GM08714 (cell line): ENCODE results near the gene ACSL6.

Experiments
- H3K4me3 ChIP-seq: fragments of 200-500 bp; sonication (Bioruptor generic); 2 replicates; pipeline ENCODE4 v1.5.1; 2014; ENCODE audit warnings: mild to moderate bottlenecking, low read length, inconsistent platforms
- ZNF274 ChIP-seq: IDR thresholded peaks from 2 replicates; pipeline ENCODE4 v1.6.1; 2012; ENCODE audit warnings: mild to moderate bottlenecking, low read depth, low read length

Gene ACSL6

DNA sequence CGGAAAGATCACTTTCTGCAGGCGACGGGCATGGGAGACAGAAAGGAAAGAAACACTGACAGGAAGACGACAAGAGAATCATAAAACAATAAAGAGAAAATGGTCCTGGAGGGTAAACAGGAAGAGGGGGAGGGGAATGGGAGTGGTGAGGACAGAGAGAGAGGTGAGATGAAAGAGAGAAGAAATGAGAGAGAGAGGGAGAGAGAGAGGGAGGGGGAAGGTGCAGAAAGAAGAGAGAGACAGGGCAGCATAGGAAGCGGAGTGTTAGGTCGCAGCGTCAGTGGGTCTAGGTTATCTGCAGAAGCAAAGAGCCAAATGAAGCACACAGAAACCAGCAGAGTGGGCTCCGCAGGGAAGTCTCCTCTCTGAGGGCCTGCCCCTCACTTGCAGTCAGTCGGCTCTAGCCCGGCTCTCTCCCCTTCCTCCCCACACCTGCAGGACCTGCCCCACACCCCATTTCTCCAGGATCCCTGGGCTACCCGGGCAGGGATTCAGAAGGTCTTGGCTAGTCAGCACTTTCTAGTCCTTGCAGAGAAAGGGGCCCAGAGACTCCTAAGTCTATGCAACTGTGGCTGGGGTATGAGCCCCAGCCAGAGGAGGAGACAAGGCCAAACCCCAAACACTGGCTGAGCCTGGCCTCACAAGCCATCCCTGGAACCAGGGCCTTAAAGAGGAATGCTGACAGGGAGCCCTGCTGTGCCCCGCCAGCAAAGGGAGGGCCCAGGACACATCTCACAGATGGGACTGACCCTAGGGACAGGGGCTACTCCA lies 36.3 kb downstream of the ACSL6 start:
- H3K4me3 ChIP-seq: no peak overlapping the region
- no peak for TF ChIP-seq ZNF274

DNA sequence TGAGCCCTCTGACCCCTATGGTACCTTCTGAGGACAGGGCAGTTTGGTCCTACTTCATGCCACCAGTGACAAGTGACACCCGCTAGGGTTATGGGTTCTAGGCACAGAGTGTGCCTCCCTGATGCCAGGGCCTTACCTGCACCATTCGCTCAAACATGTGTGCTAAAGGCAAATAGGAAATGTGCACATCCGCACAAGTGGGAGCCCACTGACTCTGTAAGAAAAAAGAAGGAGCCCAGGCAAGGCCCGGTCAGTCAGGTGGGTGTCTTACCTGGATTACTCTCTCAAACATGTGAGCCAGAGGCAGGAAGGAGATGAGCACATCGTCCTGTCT lies 36.9 kb downstream of the ACSL6 start:
- H3K4me3 ChIP-seq: no peak overlapping the region

DNA sequence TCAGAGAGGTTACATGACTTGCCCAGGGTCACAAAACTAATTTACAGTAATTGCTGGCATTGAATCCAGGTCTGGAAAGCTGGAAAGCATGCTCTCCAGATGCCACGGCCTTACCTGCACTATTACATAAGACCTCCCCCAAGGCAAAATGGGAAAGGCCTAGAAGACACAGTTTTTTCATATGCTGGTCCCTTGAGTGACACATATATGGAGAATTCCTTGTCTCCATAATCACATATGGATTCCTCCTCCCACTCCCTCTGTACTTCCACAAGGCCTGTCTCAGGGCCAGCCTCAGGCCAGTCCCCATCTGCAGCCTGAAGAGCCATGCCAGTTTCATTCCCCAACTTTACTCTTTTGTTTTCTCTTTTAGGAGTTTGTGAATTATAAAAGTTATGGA lies 37.4 kb downstream of the ACSL6 start:
- no peak overlapping the region for H3K4me3 ChIP-seq

More for the DNA sequence above, 36.9 kb downstream of the ACSL6 start:
- TF ChIP-seq ZNF274: no peak

DNA sequence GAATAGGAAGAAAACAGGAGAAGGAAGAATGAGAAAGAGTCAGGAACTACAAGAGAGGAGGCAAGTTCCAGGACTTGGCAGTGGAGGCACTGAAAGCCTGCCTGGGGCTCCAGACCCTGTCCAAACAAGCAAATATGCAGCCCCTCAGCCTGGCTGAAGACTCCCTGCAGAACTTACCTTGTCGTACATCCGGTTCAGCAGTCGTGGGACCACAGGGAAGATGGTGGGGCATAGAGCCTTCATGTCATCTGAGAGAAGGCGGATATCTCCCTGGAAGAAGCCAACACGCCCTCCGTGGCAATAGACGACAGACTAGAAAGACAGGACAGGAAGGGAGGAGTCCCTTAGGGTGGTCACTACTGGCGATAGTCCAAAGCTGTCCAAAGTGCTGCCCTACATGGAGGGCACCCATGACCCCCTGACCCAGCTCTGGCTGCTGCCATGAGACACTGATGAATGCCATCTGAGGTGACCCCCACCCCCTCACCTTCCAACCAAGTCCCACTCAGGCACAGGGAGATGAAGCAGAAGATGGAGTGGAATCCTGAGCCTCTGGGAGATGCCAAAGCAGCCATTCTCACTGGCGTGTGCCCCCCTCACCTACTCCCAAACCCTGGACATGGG lies 38.3 kb downstream of the ACSL6 start:
- no peak overlapping the region for H3K4me3 ChIP-seq
- no peak for TF ChIP-seq ZNF274

More for the DNA sequence above, 37.4 kb downstream of the ACSL6 start:
- no peak for TF ChIP-seq ZNF274

DNA sequence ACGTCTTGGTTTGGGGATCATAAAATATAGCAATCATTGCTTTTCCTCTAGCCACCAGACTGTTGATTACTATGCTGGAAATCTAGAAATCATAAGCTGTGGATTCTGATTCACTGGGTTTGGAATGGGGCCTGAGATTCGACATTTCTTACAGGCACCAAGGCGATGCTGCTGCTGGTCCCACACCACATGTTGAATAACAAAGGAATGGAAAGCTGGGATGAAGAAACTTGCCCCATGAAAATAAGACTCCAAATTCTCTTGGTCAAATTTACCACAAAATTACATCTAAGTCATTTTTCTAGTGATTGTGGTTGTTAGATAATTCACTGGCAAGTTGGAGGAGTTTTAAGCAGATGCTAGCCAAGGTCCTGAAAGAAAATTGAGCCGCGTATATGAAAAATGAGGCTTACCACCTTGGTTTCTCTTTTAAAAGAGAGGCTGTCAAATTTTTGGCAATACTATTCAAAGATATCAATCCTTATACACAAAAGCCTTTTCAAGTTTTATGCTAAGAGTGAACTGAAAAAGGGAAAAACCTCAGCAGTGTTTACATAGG lies 43.0 kb downstream of the ACSL6 start:
- H3K4me3 ChIP-seq: no peak overlapping the region
- TF ChIP-seq ZNF274: no peak

DNA sequence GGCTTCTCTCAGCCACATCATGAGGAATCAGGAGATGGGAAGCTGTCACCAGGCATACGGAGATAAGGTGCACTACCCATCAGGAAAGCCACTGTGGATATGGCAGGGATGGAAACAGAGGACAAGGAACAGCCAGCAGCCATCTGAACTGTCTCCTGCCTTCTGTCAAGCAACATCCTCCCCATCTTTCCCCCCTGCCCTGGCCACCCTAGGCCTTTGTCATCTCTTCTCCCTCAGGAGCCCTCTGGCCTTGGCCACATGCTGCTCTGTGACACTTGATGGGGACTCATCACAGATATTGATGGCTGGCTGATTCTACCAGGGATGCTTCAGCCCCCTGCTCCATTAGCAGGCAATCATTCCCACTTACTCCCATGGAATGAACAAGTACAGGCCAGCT lies 44.9 kb downstream of the ACSL6 start:
- H3K4me3 ChIP-seq: no peak overlapping the region
- no peak for TF ChIP-seq ZNF274

DNA sequence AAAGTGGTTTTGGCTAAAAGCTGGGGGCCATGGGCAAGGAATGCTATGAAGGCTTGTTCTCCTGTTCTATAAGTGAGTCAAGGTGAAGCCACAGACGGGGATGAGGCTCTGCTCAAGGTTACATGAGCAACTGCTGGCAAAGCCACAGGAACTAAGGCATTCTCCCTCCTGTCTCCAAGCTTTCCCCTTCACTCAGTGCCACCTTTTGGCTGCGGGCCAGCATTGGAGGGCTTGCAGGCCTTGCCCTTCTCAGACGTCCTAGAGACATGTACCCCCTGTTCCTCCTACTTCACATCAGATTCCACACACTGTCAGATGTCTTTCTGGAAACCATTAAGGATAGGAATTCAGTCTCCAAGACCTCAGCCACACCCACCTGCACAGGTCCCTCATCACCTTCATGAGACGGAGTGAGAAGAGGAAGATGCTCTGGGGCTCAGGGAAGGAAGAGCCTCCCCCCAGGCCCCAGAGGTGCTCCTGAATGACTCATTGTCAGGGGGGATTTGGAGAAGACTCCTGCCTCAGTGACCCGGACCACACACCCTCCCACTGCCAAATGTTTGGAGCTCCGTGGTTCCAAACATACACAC lies 45.5 kb downstream of the ACSL6 start:
- TF ChIP-seq ZNF274: no peak

DNA sequence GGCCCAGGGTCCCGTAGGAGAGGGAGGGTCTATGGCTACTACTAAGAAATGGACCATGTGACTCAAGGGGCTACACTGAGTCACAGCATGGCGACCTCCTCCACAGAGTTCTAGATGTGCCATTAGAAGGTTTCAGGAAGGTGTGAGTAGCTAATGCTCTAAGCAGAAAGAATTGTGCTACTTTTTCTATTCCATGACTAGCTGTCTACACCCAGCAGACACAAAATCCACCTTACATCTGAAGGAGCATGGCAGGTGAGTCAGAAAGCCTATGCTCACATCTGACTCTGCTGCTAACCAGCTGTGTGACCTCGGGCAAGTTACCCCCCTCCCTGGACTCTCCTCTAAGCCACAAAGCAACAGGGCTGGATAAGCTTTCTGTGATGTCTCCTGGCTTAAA lies 51.6 kb downstream of the ACSL6 start:
- H3K4me3 ChIP-seq: no peak overlapping the region
- no peak for TF ChIP-seq ZNF274

More for the DNA sequence above, 45.5 kb downstream of the ACSL6 start:
- no peak overlapping the region for H3K4me3 ChIP-seq

DNA sequence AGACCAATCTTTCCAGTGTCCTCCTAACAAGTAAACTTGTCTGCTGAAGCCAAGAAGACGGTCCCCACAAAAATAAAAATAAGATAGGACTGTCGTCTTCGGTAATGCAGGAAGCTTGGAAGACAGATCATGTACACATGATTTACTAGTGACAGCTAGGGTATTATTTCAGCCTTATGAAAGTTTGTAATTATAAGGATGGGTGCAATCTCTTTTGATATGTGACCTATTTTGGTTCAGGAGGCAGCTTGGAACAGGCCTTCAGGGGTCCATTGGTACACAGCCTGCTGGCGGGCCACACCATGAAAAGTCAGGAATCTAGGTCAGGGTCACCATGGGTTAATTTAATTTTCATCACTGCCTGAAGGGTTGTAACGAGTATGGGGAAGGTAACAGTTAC lies 52.3 kb downstream of the ACSL6 start:
- no peak for TF ChIP-seq ZNF274
- H3K4me3 ChIP-seq: no peak overlapping the region

DNA sequence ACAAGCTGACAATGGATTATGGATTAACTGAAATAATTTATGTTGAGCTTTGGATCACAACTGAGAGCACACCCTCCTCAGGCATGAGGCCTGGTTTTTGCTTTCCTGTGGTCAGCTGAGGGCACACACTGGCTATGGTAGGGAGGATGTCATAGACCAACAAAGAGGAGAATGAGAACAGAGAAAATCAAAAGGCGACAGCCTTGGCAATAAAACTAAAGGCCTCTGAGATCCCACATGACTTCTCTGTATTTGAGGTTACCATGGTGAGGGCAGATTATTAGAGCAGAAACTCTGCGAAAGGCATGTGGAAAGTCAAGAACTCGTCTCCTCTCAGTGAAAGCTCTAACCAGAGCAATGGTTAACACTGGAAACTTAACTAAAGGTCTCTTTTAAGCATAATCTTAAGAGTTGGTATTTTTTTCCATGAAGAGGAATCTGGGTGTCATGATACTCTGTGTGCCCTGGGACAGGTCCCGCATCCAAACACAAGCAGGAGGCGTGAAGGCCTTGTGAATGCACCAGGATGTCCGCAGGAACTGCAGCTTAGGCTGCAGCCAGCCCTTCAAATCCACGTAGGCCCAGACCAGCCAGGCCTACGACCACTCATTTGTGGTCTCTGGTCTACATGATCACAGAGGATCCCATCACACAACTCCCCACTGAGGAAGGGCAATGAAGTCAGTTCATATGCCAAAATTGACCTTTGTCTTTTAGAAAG lies 53.6 kb downstream of the ACSL6 start:
- no peak overlapping the region for H3K4me3 ChIP-seq
- no peak for TF ChIP-seq ZNF274

DNA sequence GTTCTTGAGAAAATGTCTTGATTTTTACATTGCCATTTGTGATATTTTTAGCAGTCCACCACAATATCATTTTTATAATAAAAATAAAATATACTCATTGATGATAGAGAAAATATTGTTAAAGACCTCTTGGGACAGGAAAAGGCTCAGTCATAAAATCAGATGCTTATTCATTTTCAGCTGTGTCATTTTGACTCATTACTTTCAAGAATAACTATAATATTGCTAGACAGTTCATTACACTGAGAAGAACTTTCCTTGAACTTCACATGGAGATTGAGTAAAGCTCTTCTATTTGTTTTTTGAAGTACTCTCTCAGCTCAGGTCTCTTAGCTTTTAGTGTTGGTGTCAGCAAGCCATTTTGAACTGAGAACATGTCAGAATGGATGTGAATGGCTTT lies 57.5 kb downstream of the ACSL6 start:
- H3K4me3 ChIP-seq: no peak overlapping the region

DNA sequence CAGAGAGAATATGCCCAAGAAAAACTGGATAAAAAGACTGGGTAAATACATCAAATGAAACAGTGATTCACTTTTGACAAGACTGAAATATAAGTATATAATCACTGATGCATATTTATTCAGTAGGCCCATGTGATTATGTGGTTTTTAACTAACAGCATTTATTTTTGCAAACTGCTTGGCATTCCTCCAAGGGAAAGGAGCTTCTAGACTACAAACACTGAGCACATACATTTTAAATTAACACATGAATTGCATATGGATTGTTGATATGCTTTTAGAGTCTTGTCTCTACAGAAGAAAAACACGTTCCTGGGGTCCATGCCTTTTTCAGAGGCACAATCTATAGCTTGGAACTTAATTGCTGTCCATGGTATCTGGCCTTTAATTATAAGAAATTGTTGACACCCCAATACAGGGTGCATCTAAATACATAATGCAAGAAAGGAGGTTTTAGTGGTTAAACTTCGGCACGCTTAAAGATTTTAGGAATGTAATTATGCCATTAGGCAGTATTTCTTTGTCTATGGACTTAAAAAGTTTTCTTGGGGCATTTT lies 59.1 kb downstream of the ACSL6 start:
- no peak overlapping the region for H3K4me3 ChIP-seq
- TF ChIP-seq ZNF274: no peak

More for the DNA sequence above, 57.5 kb downstream of the ACSL6 start:
- TF ChIP-seq ZNF274: no peak

DNA sequence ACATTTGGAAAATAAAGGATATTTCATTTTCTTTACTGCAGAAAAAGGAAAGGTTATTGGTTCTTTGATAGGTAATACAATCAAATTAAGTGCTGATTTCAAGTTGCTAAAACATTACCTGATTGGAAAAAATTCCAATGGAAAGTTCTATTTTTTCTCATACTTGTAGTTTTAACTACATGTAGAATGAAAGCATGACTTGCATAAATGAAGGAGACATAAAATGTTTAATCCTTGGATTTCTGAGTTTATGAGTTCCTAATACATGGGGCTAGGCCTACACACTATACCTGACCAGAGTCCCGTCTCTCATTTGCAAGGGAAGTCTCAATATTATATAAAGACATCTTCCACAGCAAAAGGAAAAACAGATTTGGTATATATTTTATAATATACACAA lies 60.8 kb downstream of the ACSL6 start:
- no peak overlapping the region for H3K4me3 ChIP-seq
- TF ChIP-seq ZNF274: no peak

DNA sequence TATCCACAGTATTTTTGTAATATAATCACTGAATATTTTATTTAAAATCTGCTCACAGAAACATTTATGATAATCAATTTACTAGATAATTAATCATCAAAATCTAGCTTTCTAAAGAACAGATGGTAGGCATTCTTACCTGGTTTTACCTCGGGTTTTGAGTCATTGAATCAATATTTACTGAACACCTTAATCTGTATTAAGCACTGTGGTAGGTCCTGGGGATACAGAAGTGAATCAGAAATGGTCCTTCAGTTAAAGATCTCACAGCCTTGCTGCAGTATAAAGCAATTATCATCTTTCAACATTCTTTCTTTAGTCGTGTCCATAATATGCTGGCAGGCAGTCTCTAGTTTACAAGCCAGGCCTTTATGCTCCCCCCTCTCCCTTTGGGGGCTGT lies 64.0 kb downstream of the ACSL6 start:
- TF ChIP-seq ZNF274: no peak
- H3K4me3 ChIP-seq: no peak overlapping the region
